GM19452 (cell line): Measurements from ENCODE around the gene GTF3C2.
"Not testable (repeated sequence)": the region's sequence is repeated elsewhere in the genome, so short reads cannot be mapped to it uniquely, and the experiment has no call there.

ENCODE experiments used
- ATAC-seq: cut with Tn5 transposase; IDR thresholded peaks from one replicate; pipeline ENCODE4 v1.9.1; 2021; ENCODE audit not compliant: unreplicated experiment

The GTF3C2 gene

GRCh38 chr2:27323596-27324285, 32.8 kb downstream of the GTF3C2 start:
- ATAC-seq: no peak

- peak; percentile 87 for ATAC-seq
These were observed 33.6 kb downstream of the GTF3C2 start, which contains the start of gene MPV17 for GRCh38 chr2:27322766-27323595. MPV17 (minus strand) TSS chr2:27323097; CDS start chr2:27322517, 580 bp downstream.

- no peak for ATAC-seq
These were observed 34.2 kb downstream of the GTF3C2 start for GRCh38 chr2:27322301-27322765.

- ATAC-seq: no peak
These were observed 35.5 kb downstream of the GTF3C2 start for GRCh38 chr2:27320958-27321543.

GRCh38 chr2:27319839-27320238, 36.7 kb downstream of the GTF3C2 start:
- ATAC-seq: not testable (repeated sequence)

- ATAC-seq: no peak
These were observed 39.7 kb downstream of the GTF3C2 start for GRCh38 chr2:27316655-27317412.

- ATAC-seq: no peak
These were observed 41.4 kb downstream of the GTF3C2 start for GRCh38 chr2:27315122-27315521.

GRCh38 chr2:27314709-27315108, 41.9 kb downstream of the GTF3C2 start:
- ATAC-seq: no peak

- ATAC-seq: no peak
These were observed 42.5 kb downstream of the GTF3C2 start for GRCh38 chr2:27313882-27314645.

- no peak for ATAC-seq
These were observed 44.4 kb downstream of the GTF3C2 start for GRCh38 chr2:27312152-27312551.

- no peak for ATAC-seq
These were observed 46.9 kb downstream of the GTF3C2 start for GRCh38 chr2:27309651-27310050.

GRCh38 chr2:27308359-27308881, 48.1 kb downstream of the GTF3C2 start, which contains the start of gene UCN:
UCN (minus strand) TSS chr2:27308445; CDS start chr2:27307895, 550 bp downstream.
- no peak for ATAC-seq

GRCh38 chr2:27307545-27308358, 48.8 kb downstream of the GTF3C2 start:
- no peak for ATAC-seq

GRCh38 chr2:27307287-27307544, 49.3 kb downstream of the GTF3C2 start:
- ATAC-seq: no peak

- ATAC-seq: no peak
These were observed 49.8 kb downstream of the GTF3C2 start for GRCh38 chr2:27306573-27307286.

- ATAC-seq: no peak
These were observed 50.4 kb downstream of the GTF3C2 start for GRCh38 chr2:27306136-27306535.

GRCh38 chr2:27305516-27305915, 51.0 kb downstream of the GTF3C2 start:
- ATAC-seq: no peak

GRCh38 chr2:27304488-27305240, 51.9 kb downstream of the GTF3C2 start:
- ATAC-seq: no peak
